ENCODE data around the gene LRIG1. TPM values are rescaled to one million over a fixed set of nuclear protein-coding genes. Genes with fewer than 3 reads are reported as not detected.

LRIG1 gene
- total RNA-seq, 1 experiment from 2014 or later, result 52.4 TPM

DNA sequence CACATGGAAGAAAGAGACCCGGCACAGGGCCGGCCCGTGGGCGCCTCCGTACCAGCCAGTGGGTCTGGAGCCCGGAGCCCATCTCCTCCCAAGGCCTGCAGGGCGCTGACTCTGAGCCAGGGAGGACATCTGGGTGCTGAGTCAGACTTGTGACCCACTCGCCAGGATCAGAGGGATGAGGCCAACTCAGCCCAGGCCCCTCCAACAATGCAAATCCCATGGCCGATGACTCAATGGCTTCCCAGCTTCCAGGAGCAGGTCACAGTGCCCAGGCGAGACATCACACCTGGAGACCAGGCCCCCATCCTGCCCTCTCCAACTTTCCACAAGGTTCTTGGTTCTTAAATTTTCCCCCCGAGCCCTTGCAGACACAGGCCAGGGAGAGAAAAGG, 95.1 kb downstream of the LRIG1 start:
- H3K79me2 ChIP-seq (ENCODE audit: low read length), result peaks cover 2% of the 10 kb centered on the region; the same call in 1 of the 2 replicates
- no peaks in the 10 kb centered on the region for H4K20me1 ChIP-seq (ENCODE audit: insufficient read depth, low read depth, low read length)
- no peak overlapping the region for H3K9ac ChIP-seq (ENCODE audit: low read length)
- DNase-seq, result no peak
- H3K9me2 ChIP-seq (replicated peaks; ENCODE audit: insufficient read depth, low read length), result no peaks in the 10 kb centered on the region
- H3K27me3 ChIP-seq (ENCODE audit: low read length), result no peaks in the 10 kb centered on the region
- no peak overlapping the region for H2AFZ ChIP-seq (ENCODE audit: low read length)
- H3K36me3 ChIP-seq (ENCODE audit: insufficient read depth, low read length), result peaks cover 10% of the 10 kb centered on the region
- H3K27ac ChIP-seq (ENCODE audit: low read length), result 0 out of 2 replicates have a peak overlapping the region, but pooled peaks have one; percentile 41
- no peaks in the 10 kb centered on the region for H3K9me3 ChIP-seq (ENCODE audit: low read length)
- peaks cover 38% of the 10 kb centered on the region for H3K4me1 ChIP-seq (ENCODE audit: low read length)
- no peak overlapping the region for H3K4me3 ChIP-seq (ENCODE audit: low read length)
- H3K4me2 ChIP-seq (ENCODE audit: low read depth, low read length, poor library complexity, severe bottlenecking), result no peak overlapping the region

DNA sequence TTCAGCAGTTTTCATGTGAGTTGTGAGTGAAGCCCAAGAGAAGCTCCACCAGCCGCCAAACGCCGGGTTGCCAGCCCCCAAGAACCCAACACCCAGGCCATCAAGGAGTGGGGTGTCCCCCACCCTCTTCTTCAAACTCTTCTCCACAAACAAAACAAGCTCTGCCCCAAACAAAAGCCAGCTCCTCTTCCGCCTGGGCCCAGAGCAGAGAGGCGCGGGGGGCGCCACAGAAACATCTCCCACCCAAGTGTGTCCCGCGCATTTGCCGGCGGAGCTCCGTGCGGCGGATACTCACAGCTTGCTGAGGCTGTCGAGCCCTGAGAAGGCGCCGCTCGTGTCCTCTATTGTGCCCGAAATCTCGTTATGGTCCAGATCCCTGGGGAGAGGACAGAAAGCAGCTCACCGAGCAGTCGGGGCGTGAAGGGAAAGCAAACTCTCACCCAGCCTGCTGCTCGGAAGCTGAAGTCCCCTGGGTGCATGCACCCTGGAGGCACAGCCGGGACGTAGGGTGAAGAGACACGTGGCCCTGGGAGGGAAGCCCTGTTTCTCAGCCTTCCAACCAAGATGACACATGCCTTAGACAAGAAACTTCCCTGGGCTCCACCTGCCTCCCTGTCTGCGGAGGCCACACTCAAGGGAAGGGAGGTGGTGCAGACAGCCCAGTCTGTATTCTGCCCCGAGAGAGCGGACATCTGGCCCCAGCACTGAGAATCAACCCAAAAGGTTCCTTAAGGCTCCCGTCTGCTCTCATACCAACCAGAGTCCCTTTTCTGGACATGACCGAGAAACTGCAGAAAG, 95.7 kb downstream of the LRIG1 start:
- peaks cover 32% of the 10 kb centered on the region for H3K4me1 ChIP-seq (ENCODE audit: low read length)
- H3K9me2 ChIP-seq (replicated peaks; ENCODE audit: insufficient read depth, low read length), result no peaks in the 10 kb centered on the region
- H3K27ac ChIP-seq (ENCODE audit: low read length), result no peak overlapping the region
- DNase-seq, result no peak
- no peaks in the 10 kb centered on the region for H3K79me2 ChIP-seq (ENCODE audit: low read length)
- H2AFZ ChIP-seq (ENCODE audit: low read length), result no peak overlapping the region
- H3K36me3 ChIP-seq (ENCODE audit: insufficient read depth, low read length), result peaks cover 10% of the 10 kb centered on the region
- H3K27me3 ChIP-seq (ENCODE audit: low read length), result no peaks in the 10 kb centered on the region
- no peak overlapping the region for H3K4me3 ChIP-seq (ENCODE audit: low read length)
- H3K4me2 ChIP-seq (ENCODE audit: low read depth, low read length, poor library complexity, severe bottlenecking), result no peak overlapping the region
- no peak overlapping the region for H3K9ac ChIP-seq (ENCODE audit: low read length)
- H4K20me1 ChIP-seq (ENCODE audit: insufficient read depth, low read depth, low read length), result no peaks in the 10 kb centered on the region
- no peaks in the 10 kb centered on the region for H3K9me3 ChIP-seq (ENCODE audit: low read length)

DNA sequence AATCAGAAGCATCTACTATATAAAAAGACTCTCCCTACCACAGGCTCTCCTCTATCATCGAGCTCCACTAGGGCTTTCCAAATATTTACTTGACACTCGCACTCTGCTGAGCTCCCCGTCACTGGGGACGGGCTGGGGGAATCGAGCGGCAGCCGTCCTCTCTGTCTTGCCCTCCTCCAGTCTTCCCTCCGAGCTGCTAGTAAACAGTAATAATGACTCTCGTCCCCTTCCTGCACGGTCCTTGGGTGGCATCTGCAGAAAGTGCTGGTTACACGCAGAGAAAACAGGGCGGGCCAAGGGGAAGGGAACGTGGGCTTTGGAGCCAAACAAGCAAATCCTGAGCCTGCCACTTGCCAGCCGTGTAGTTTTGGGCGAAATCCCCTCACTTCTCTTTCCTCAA, 96.6 kb downstream of the LRIG1 start:
- Histone ChIP-seq H3K36me3 (ENCODE audit: insufficient read depth, low read length) (peaks cover 6% of the 10 kb centered on the region; the same call in 1 of the 2 replicates), H3K9me2 (replicated peaks; ENCODE audit: insufficient read depth, low read length) (no peaks in the 10 kb centered on the region), H3K4me3 (ENCODE audit: low read length) (no peak overlapping the region), H3K9ac (ENCODE audit: low read length) (no peak overlapping the region), H3K9me3 (ENCODE audit: low read length) (no peaks in the 10 kb centered on the region), H3K27me3 (ENCODE audit: low read length) (no peaks in the 10 kb centered on the region), H3K27ac (ENCODE audit: low read length) (no peak overlapping the region), H2AFZ (ENCODE audit: low read length) (no peak overlapping the region), H4K20me1 (ENCODE audit: insufficient read depth, low read depth, low read length) (no peaks in the 10 kb centered on the region), H3K4me2 (ENCODE audit: low read depth, low read length, poor library complexity, severe bottlenecking) (no peak overlapping the region), H3K79me2 (ENCODE audit: low read length) (no peaks in the 10 kb centered on the region), H3K4me1 (ENCODE audit: low read length) (peaks cover 23% of the 10 kb centered on the region)
- no peak for DNase-seq

DNA sequence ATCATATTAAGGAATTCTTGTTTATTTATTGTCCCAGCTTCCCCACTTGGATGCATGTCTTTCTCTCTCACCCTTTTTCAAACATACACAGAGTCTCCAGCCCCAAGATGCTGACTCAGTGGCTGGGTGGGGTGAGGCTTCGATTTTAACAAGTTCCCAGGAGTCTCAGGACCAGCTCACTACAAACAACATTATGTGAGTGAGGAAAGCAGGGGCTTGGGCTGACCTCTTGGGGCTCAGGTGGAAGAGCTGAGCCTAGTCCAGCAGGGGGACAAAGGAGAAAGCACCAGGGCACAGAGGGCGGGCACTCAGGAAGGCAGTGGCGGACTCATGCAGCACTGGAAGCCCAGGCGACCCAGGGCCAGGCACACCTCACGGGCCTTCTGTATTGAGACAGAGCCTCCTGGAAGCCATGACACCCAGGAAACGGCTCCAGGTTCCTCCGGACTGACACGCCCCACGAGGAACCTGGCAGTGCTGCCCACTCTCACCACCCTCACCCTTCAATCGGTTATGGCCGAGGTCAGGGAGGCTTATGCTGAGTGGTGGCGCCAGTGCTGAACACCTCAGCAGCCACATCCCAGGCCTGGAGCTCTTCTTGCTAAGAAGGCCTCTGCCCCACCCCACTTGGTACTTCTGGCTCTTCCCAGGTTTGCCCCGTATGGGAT, 97.4 kb downstream of the LRIG1 start:
- no peaks in the 10 kb centered on the region for H3K27me3 ChIP-seq (ENCODE audit: low read length)
- no peaks in the 10 kb centered on the region for H4K20me1 ChIP-seq (ENCODE audit: insufficient read depth, low read depth, low read length)
- H3K79me2 ChIP-seq (ENCODE audit: low read length), result no peaks in the 10 kb centered on the region
- no peak for DNase-seq
- H3K9me3 ChIP-seq (ENCODE audit: low read length), result no peaks in the 10 kb centered on the region
- no peak overlapping the region for H3K27ac ChIP-seq (ENCODE audit: low read length)
- no peak overlapping the region for H3K4me2 ChIP-seq (ENCODE audit: low read depth, low read length, poor library complexity, severe bottlenecking)
- H3K9me2 ChIP-seq (replicated peaks; ENCODE audit: insufficient read depth, low read length), result no peaks in the 10 kb centered on the region
- no peak overlapping the region for H3K9ac ChIP-seq (ENCODE audit: low read length)
- no peak overlapping the region for H2AFZ ChIP-seq (ENCODE audit: low read length)
- H3K4me3 ChIP-seq (ENCODE audit: low read length), result no peak overlapping the region
- peaks cover 16% of the 10 kb centered on the region for H3K4me1 ChIP-seq (ENCODE audit: low read length)
- peaks cover 6% of the 10 kb centered on the region; the same call in 1 of the 2 replicates for H3K36me3 ChIP-seq (ENCODE audit: insufficient read depth, low read length)

DNA sequence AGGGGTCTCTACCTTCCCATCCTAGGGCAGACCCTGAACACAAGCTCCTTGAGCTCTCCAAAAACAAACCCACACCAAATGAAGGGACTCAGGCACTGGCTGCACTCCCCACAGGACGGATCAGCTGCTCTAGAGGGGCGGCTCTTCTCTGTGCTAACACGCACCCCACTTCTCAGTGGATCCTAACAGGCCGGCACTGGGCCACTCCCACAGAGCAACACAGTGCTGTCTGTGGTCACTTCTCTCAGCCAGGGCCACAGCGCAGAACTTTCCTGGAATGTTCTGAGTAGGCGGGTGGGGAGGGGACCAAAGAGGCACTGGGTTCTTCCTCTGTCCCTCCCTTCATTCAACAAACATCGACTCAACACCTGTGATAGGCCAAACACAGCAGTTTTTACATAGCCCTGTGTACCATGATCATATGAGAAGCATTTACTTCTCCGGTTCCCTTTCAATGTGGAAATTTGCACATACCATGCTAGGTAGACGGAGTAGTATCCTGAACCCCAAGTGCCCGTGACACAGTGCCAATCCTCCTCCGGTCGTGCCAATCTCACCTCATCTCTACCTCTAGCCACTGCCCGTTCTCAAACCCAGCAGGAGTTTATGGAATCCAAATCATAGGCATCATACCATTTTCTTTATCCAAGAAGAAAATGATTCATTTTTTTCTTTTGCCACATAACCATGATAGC, 98.1 kb downstream of the LRIG1 start:
- H2AFZ ChIP-seq (ENCODE audit: low read length), result no peak overlapping the region

DNA sequence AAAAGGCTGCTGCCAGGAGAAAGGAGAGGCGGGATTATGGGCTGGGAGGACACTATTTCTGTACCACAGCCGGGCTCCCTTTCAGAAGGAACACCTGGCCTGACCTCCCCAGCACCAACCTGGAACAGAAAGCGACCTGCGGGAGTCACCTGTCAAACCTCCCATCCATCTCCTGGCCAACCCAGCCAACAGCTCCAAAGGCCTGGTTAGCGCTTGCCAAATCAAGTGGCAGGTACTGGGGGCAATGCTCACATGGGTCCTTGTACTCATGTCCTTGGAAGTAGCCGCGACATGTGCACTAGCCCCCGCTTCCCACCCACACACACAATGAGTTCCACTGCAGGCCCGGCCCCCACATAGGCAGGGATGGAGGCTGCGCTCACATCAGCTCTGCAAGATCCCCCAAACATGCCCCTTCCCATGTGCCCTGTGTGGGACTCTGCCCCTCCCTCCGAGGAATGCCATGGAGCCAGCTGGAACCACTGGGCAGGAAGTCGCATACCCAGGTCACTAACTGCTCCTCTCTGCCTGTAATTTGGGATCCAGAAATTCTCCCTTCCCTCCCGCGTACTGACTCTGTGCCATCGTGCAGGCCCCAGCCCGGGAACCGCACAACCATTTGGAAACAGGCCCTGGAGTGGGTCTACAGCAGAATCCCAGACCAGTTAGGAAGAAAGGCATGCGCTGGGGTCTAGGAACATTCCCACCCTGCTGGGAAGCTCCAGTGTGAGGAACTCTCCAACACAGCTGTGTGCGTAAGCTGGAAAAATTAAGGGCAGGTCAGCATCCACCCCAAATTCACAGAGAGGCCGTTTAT, 98.9 kb downstream of the LRIG1 start:
- Histone ChIP-seq H3K36me3 (ENCODE audit: insufficient read depth, low read length) (peaks cover 4% of the 10 kb centered on the region; the same call in 1 of the 2 replicates), H3K27me3 (ENCODE audit: low read length) (no peaks in the 10 kb centered on the region), H3K9ac (ENCODE audit: low read length) (no peak overlapping the region), H3K79me2 (ENCODE audit: low read length) (no peaks in the 10 kb centered on the region), H3K27ac (ENCODE audit: low read length) (no peak overlapping the region), H4K20me1 (ENCODE audit: insufficient read depth, low read depth, low read length) (no peaks in the 10 kb centered on the region), H3K4me1 (ENCODE audit: low read length) (peaks cover under 1% of the 10 kb centered on the region; the same call in 1 of the 2 replicates), H3K4me2 (ENCODE audit: low read depth, low read length, poor library complexity, severe bottlenecking) (no peak overlapping the region), H2AFZ (ENCODE audit: low read length) (no peak overlapping the region), H3K9me2 (replicated peaks; ENCODE audit: insufficient read depth, low read length) (no peaks in the 10 kb centered on the region), H3K9me3 (ENCODE audit: low read length) (no peaks in the 10 kb centered on the region), H3K4me3 (ENCODE audit: low read length) (no peak overlapping the region)
- DNase-seq, result no peak

More for the DNA sequence above, 98.1 kb downstream of the LRIG1 start:
- H3K36me3 ChIP-seq (ENCODE audit: insufficient read depth, low read length), result peaks cover 6% of the 10 kb centered on the region; the same call in 1 of the 2 replicates
- no peaks in the 10 kb centered on the region for H3K27me3 ChIP-seq (ENCODE audit: low read length)
- no peak overlapping the region for H3K27ac ChIP-seq (ENCODE audit: low read length)
- H4K20me1 ChIP-seq (ENCODE audit: insufficient read depth, low read depth, low read length), result no peaks in the 10 kb centered on the region
- H3K4me2 ChIP-seq (ENCODE audit: low read depth, low read length, poor library complexity, severe bottlenecking), result no peak overlapping the region
- H3K9me3 ChIP-seq (ENCODE audit: low read length), result no peaks in the 10 kb centered on the region
- H3K79me2 ChIP-seq (ENCODE audit: low read length), result no peaks in the 10 kb centered on the region
- peaks cover 9% of the 10 kb centered on the region for H3K4me1 ChIP-seq (ENCODE audit: low read length)
- H3K9ac ChIP-seq (ENCODE audit: low read length), result no peak overlapping the region
- no peak overlapping the region for H3K4me3 ChIP-seq (ENCODE audit: low read length)
- no peaks in the 10 kb centered on the region for H3K9me2 ChIP-seq (replicated peaks; ENCODE audit: insufficient read depth, low read length)
- DNase-seq, result no peak

DNA sequence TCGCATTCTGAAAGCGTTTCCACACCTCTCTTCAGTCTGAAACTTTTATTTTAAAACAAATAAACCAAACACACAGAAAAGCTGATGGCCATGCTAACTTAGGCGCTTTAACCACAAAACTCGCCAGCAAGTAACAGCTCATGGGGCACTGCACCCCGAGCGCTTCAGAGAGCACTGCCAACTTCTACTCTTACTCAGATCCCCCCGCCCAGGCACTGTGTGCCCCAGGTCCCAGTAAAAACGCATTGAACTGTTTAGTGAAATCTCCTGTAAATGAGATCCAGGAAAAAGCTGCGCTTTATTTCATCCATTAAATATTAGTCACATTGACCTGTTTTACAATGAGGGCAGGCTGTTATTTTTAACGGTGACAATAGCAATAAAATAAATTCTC, 99.7 kb downstream of the LRIG1 start:
- H3K4me2 ChIP-seq (ENCODE audit: low read depth, low read length, poor library complexity, severe bottlenecking), result no peak overlapping the region
- H3K4me1 ChIP-seq (ENCODE audit: low read length), result no peaks in the 10 kb centered on the region
- no peak overlapping the region for H3K9ac ChIP-seq (ENCODE audit: low read length)
- no peaks in the 10 kb centered on the region for H4K20me1 ChIP-seq (ENCODE audit: insufficient read depth, low read depth, low read length)
- no peak overlapping the region for H3K27ac ChIP-seq (ENCODE audit: low read length)
- H3K27me3 ChIP-seq (ENCODE audit: low read length), result no peaks in the 10 kb centered on the region
- H3K79me2 ChIP-seq (ENCODE audit: low read length), result no peaks in the 10 kb centered on the region
- no peak overlapping the region for H2AFZ ChIP-seq (ENCODE audit: low read length)
- H3K9me3 ChIP-seq (ENCODE audit: low read length), result no peaks in the 10 kb centered on the region
- no peak for DNase-seq
- no peaks in the 10 kb centered on the region for H3K36me3 ChIP-seq (ENCODE audit: insufficient read depth, low read length)
- H3K9me2 ChIP-seq (replicated peaks; ENCODE audit: insufficient read depth, low read length), result no peaks in the 10 kb centered on the region
- H3K4me3 ChIP-seq (ENCODE audit: low read length), result no peak overlapping the region

All from Karpas-422 (cell line).